GM23338 (cell line): ENCODE results near the gene ZNF594. TPM values are rescaled to one million over a fixed set of nuclear protein-coding genes. Genes with fewer than 3 reads are reported as not detected.

Source experiments
- ATAC-seq: fragments of 200-7000 bp; cut with Tn5 transposase; 3 replicates; pipeline ENCODE4 v1.9.1; 2020
- DNase-seq: peaks from one replicate; pipeline ENCODE4 v3.0.0-alpha.2; 2015; ENCODE audit warnings: low spot score
- H2AFZ ChIP-seq: fragments of 200-600 bp; sonication (generic); 2 replicates; pipeline ENCODE4 v1.8.0; 2016; ENCODE audit warnings: antibody characterized with exemption, mild to moderate bottlenecking, moderate library complexity
- H3F3A ChIP-seq: fragments of 200-600 bp; sonication (generic); replicated peaks from 2 replicates; pipeline ENCODE4 v1.8.0; 2017; ENCODE audit warnings: antibody characterized with exemption, mixed run types, low read depth
- H3K27ac ChIP-seq: fragments of 200-600 bp; sonication (generic); 2 replicates; pipeline ENCODE4 v1.6.1; 2016; ENCODE audit warnings: low read depth
- H3K27me3 ChIP-seq: fragments of 200-600 bp; sonication (generic); 2 replicates; pipeline ENCODE4 v1.8.0; 2016; ENCODE audit warnings: mild to moderate bottlenecking, mixed run types, moderate library complexity; ENCODE audit not compliant: insufficient read depth
- H3K36me3 ChIP-seq: fragments of 200-600 bp; sonication (generic); 2 replicates; pipeline ENCODE4 v1.8.0; 2016; ENCODE audit warnings: mild to moderate bottlenecking; ENCODE audit not compliant: insufficient read depth
- H3K4me1 ChIP-seq: fragments of 200-600 bp; sonication (generic); 2 replicates; pipeline ENCODE4 v1.8.0; 2016; ENCODE audit warnings: mild to moderate bottlenecking, moderate library complexity; ENCODE audit not compliant: insufficient read depth
- H3K4me2 ChIP-seq: fragments of 200-600 bp; sonication (generic); 2 replicates; pipeline ENCODE4 v1.7.1; 2017; ENCODE audit warnings: mixed run types
- H3K4me3 ChIP-seq: fragments of 200-600 bp; sonication (generic); 2 replicates; pipeline ENCODE4 v1.6.1; 2016; ENCODE audit warnings: mixed run types
- H3K79me2 ChIP-seq: fragments of 200-600 bp; sonication (generic); replicated peaks from 2 replicates; pipeline ENCODE4 v1.8.0; 2017; ENCODE audit warnings: mild to moderate bottlenecking; ENCODE audit not compliant: insufficient read depth
- H3K9me2 ChIP-seq: fragments of 200-600 bp; sonication (generic); 2 replicates; pipeline ENCODE4 v1.8.0; 2017; ENCODE audit not compliant: insufficient read depth
- H4K20me1 ChIP-seq: fragments of 200-600 bp; sonication (generic); replicated peaks from 2 replicates; pipeline ENCODE4 v1.8.0; 2017; ENCODE audit warnings: mild to moderate bottlenecking; ENCODE audit not compliant: insufficient read depth
- H3K27ac Mint-ChIP-seq: 2 replicates; pipeline ENCODE4 v1.8.0; 2020; ENCODE audit warnings: inconsistent platforms, mild to moderate bottlenecking, moderate library complexity, mixed read lengths
- H3K27me3 Mint-ChIP-seq: 3 replicates; pipeline ENCODE4 v1.8.0; 2022; ENCODE audit warnings: low read depth, mild to moderate bottlenecking, moderate library complexity, mixed read lengths, inconsistent platforms; ENCODE audit not compliant: insufficient read depth, poor library complexity
- H3K36me3 Mint-ChIP-seq: 3 replicates; pipeline ENCODE4 v1.8.0; 2021; ENCODE audit warnings: low read depth, mild to moderate bottlenecking, inconsistent platforms, moderate library complexity, mixed read lengths
- H3K4me1 Mint-ChIP-seq: 3 replicates; pipeline ENCODE4 v1.8.0; 2020; ENCODE audit warnings: mild to moderate bottlenecking, inconsistent platforms, mixed read lengths
- H3K4me3 Mint-ChIP-seq: 3 replicates; pipeline ENCODE4 v1.8.0; 2021; ENCODE audit warnings: moderate library complexity, mild to moderate bottlenecking, inconsistent platforms, mixed read lengths
- H3K9me3 Mint-ChIP-seq: 3 replicates; pipeline ENCODE4 v1.8.0; 2020; ENCODE audit warnings: moderate library complexity, mild to moderate bottlenecking, inconsistent platforms, mixed read lengths
- CREB1 ChIP-seq: fragments of 250-450 bp; sonication (Bioruptor Pico); IDR thresholded peaks from 2 replicates; pipeline ENCODE4 v1.5.0; 2020; ENCODE audit warnings: low read depth, mild to moderate bottlenecking, moderate library complexity
- CTCF ChIP-seq, 2 experiments: fragments of 200-600 bp in 1 of 2; sonication (generic) in 1 of 2; conservative IDR thresholded peaks; 2 replicates each; pipeline versions ENCODE4 v1.5.1 to v1.6.1; 2016 to 2017; ENCODE audit warnings: antibody characterized with exemption in 2 of 2, low read depth in 2 of 2, mild to moderate bottlenecking in 2 of 2, moderate library complexity in 1 of 2
- ETS1 ChIP-seq: IDR thresholded peaks from 2 replicates; pipeline ENCODE4 v1.6.1; 2016; ENCODE audit warnings: antibody characterized with exemption
- EZH2 ChIP-seq: fragments of 200-600 bp; sonication (generic); IDR thresholded peaks from one replicate; pipeline ENCODE4 v1.8.0; 2017; ENCODE audit warnings: antibody characterized with exemption, mild to moderate bottlenecking, low read depth; ENCODE audit not compliant: unreplicated experiment
- EZH2phosphoT487 ChIP-seq: fragments of 200-600 bp; sonication (generic); IDR thresholded peaks from one replicate; pipeline ENCODE4 v1.8.1; 2018; ENCODE audit warnings: antibody characterized with exemption; ENCODE audit not compliant: unreplicated experiment
- JUNB ChIP-seq: IDR thresholded peaks from one replicate; pipeline ENCODE4 v1.6.1; 2016; ENCODE audit warnings: antibody characterized with exemption; ENCODE audit not compliant: unreplicated experiment
- NANOG ChIP-seq: IDR thresholded peaks from 2 replicates; pipeline ENCODE4 v1.6.1; 2016; ENCODE audit warnings: antibody characterized with exemption, borderline replicate concordance
- POLR2AphosphoS5 ChIP-seq: IDR thresholded peaks from 2 replicates; pipeline ENCODE4 v1.6.1; 2016; ENCODE audit warnings: antibody characterized with exemption, low read depth
- REST ChIP-seq: IDR thresholded peaks from one replicate; pipeline ENCODE4 v1.6.1; 2018; ENCODE audit warnings: antibody characterized with exemption; ENCODE audit not compliant: unreplicated experiment
- STAT1 ChIP-seq: IDR thresholded peaks from one replicate; pipeline ENCODE4 v1.6.1; 2016; ENCODE audit warnings: antibody characterized with exemption; ENCODE audit not compliant: unreplicated experiment
- ZNF114 ChIP-seq: fragments of 250-450 bp; sonication (Bioruptor Pico); IDR thresholded peaks from 2 replicates; pipeline ENCODE4 v1.5.0; 2020; ENCODE audit warnings: mild to moderate bottlenecking, moderate library complexity
- ZNF331 ChIP-seq: fragments of 250-450 bp; sonication (Bioruptor Pico); IDR thresholded peaks from 2 replicates; pipeline ENCODE4 v1.5.0; 2020; ENCODE audit warnings: low read depth, mild to moderate bottlenecking, moderate library complexity
- ZNF462 ChIP-seq: fragments of 250-450 bp; sonication (Bioruptor Pico); IDR thresholded peaks from 2 replicates; pipeline ENCODE4 v1.5.0; 2020; ENCODE audit warnings: mild to moderate bottlenecking, moderate library complexity
- polyA plus RNA-seq: library from polyadenylated mRNA; unstranded; fragments of >200 nt; fragmentation: Nextera tagmentation; extraction: Ambion mirVana; gene quantifications from 2 replicates; pipeline ENCODE4 v1.2.1, GENCODE V29; 2016
- total RNA-seq: library from RNA; depleted of rRNA; stranded (reverse); fragments of >200 nt; shearing (Covaris generic); gene quantifications from 2 replicates; pipeline ENCODE4 v1.2.3, GENCODE V29; 2014

ZNF594 gene
- total and polyA plus RNA-seq, 2 experiments from 2014 or later, result 7.0 to 15.6 TPM

GRCh38 chr17:5135726-5136579 is 55.7 kb downstream of the ZNF594 start:
- DNase-seq (no peak), ATAC-seq (no peak)
- no peak overlapping the region for H3K27ac ChIP-seq

More at GRCh38 chr17:5135726-5136579, 55.7 kb downstream of the ZNF594 start:
- no peak overlapping the region for H3K4me2 ChIP-seq
- no peaks in the 10 kb centered on the region for H3K36me3 Mint-ChIP-seq
- H3F3A ChIP-seq, result no peaks in the 10 kb centered on the region
- H2AFZ ChIP-seq, result no peak overlapping the region
- no peaks in the 10 kb centered on the region for H3K4me1 ChIP-seq
- no peak overlapping the region for H3K27ac Mint-ChIP-seq
- no peaks in the 10 kb centered on the region for H3K79me2 ChIP-seq
- H3K9me3 Mint-ChIP-seq, result no peaks in the 10 kb centered on the region; the same call in 2 of the 3 replicates
- no peak overlapping the region for H3K4me3 ChIP-seq
- TF ChIP-seq STAT1 (no peak), NANOG (no peak), EZH2phosphoT487 (no peak), CTCF (conservative IDR thresholded peaks at IDR 0.05; ENCODE audit: low read depth in 2 of 2) (no peak), CREB1 (CRISPR knock-in tag) (no peak), ZNF331 (CRISPR knock-in tag) (no peak), EZH2 (no peak), JUNB (no peak), ZNF114 (CRISPR knock-in tag) (no peak), REST (no peak), ZNF462 (CRISPR knock-in tag) (no peak), POLR2AphosphoS5 (no peak), ETS1 (no peak)
- H3K27me3 Mint-ChIP-seq, result peaks cover 6% of the 10 kb centered on the region
- H4K20me1 ChIP-seq, result no peaks in the 10 kb centered on the region
- no peaks in the 10 kb centered on the region for H3K36me3 ChIP-seq
- no peaks in the 10 kb centered on the region for H3K27me3 ChIP-seq
- H3K4me1 Mint-ChIP-seq, result no peaks in the 10 kb centered on the region
- H3K9me2 ChIP-seq, result no peaks in the 10 kb centered on the region
- H3K4me3 Mint-ChIP-seq, result no peak overlapping the region
